HCT116 (cell line): ENCODE data around the gene PDSS1. TPM values are rescaled to one million over a fixed set of nuclear protein-coding genes. Genes with fewer than 3 reads are reported as not detected.

Source experiments
- ATAC-seq: fragments of 200-7000 bp; cut with Tn5 transposase; 2 replicates; pipeline ENCODE4 v1.9.1; 2020; ENCODE audit warnings: mild to moderate bottlenecking, moderate library complexity
- BruUV-seq: library from RNA; stranded (reverse); fragments of 400-500 nt; replicated peaks from 2 replicates; lab custom pipeline; 2021; lab: Mats Ljungman, UMichigan
- CTCF ChIA-PET: fragments of 300-600 bp; sonication (Branson Sonifier 250); formaldehyde crosslinking; loops from one replicate; lab custom pipeline; 2021; ENCODE audit warnings: antibody characterized with exemption; lab: Charles Lee
- POLR2A ChIA-PET: fragments of 300-600, 350-600 bp; sonication (Branson Sonifier 250); formaldehyde crosslinking; loops from one replicate; lab custom pipeline; 2021; ENCODE audit warnings: antibody characterized with exemption; lab: Charles Lee
- RAD21 ChIA-PET, 2 experiments: fragments of 300-600 bp; sonication (Branson Sonifier 250); formaldehyde crosslinking; loops; one replicate each; lab custom pipeline; 2023; ENCODE audit warnings: low total read pairs in 2 of 2; ENCODE audit not compliant: uncharacterized antibody in 2 of 2, unreplicated experiment in 2 of 2, low non-redundant PET in 1 of 2; lab: Charles Lee
- DNase-seq: peaks from one replicate; pipeline ENCODE4 v3.0.0-alpha.2; 2010; ENCODE audit warnings: low read depth, low spot score
- H2AFZ ChIP-seq: fragments of 200-600 bp; shearing (Covaris generic), sonication (generic); 2 replicates; pipeline ENCODE4 v1.6.1; 2017; ENCODE audit warnings: low read depth, mixed run types, mixed read lengths, antibody characterized with exemption, low read length; ENCODE audit not compliant: poor library complexity, severe bottlenecking
- H3K27ac ChIP-seq: 2 replicates; pipeline ENCODE4 v1.5.1; 2012; ENCODE audit warnings: low read depth, low read length
- H3K27me3 ChIP-seq: fragments of 200-600 bp; sonication (generic); 2 replicates; pipeline ENCODE4 v1.6.1; 2016; ENCODE audit warnings: mixed run types, low read length, mixed read lengths; ENCODE audit not compliant: insufficient read depth
- H3K36me3 ChIP-seq, 2 experiments: fragments of 200-500 bp in 1 of 2; fragments of 200-600 bp in 1 of 2; sonication (Bioruptor generic) in 1 of 2; sonication (generic) in 1 of 2; 2 replicates each; pipeline versions ENCODE4 v1.5.1 to v1.6.1; 2014 to 2016; ENCODE audit warnings: low read length in 2 of 2, inconsistent platforms in 1 of 2, mixed read lengths in 1 of 2, mixed run types in 1 of 2; ENCODE audit not compliant: insufficient read depth in 2 of 2, control insufficient read depth in 1 of 2
- H3K4me1 ChIP-seq, 2 experiments: fragments of 200-600 bp in 1 of 2; sonication (generic) in 1 of 2; 2 replicates each; pipeline versions ENCODE4 v1.5.1 to v1.6.1; 2012 to 2017; ENCODE audit warnings: low read length in 2 of 2, inconsistent platforms in 1 of 2, mild to moderate bottlenecking in 1 of 2, mixed read lengths in 1 of 2, mixed run types in 1 of 2, moderate library complexity in 1 of 2; ENCODE audit not compliant: insufficient read depth in 2 of 2, control insufficient read depth in 1 of 2
- H3K4me2 ChIP-seq: fragments of 200-600 bp; sonication (generic); 2 replicates; pipeline ENCODE4 v1.6.1; 2017; ENCODE audit warnings: mixed run types, low read length, mixed read lengths
- H3K4me3 ChIP-seq, 2 experiments: fragments of 200-600 bp in 1 of 2; sonication (generic) in 1 of 2; replicated peaks in 1 of 2; 2 replicates each; pipeline ENCODE4 v1.5.1; 2011 to 2016; ENCODE audit warnings: low read length in 2 of 2, control low read depth in 1 of 2, low read depth in 1 of 2, mild to moderate bottlenecking in 1 of 2, mixed read lengths in 1 of 2, mixed run types in 1 of 2
- H3K79me2 ChIP-seq: fragments of 200-600 bp; sonication (generic); 2 replicates; pipeline ENCODE4 v1.6.1; 2017; ENCODE audit warnings: mild to moderate bottlenecking, mixed run types, low read length, moderate library complexity, mixed read lengths; ENCODE audit not compliant: insufficient read depth
- H3K9ac ChIP-seq: fragments of 200-600 bp; sonication (generic); 2 replicates; pipeline ENCODE4 v1.6.1; 2016; ENCODE audit warnings: low read length, mixed read lengths
- H3K9me2 ChIP-seq: fragments of 200-600 bp; sonication (generic), shearing (Covaris generic); 2 replicates; pipeline ENCODE4 v1.6.1; 2017; ENCODE audit warnings: mixed run types, mild to moderate bottlenecking, moderate library complexity; ENCODE audit not compliant: insufficient read depth
- H3K9me3 ChIP-seq, 2 experiments: fragments of 200-500 bp in 1 of 2; fragments of 200-600 bp in 1 of 2; sonication (Bioruptor generic) in 1 of 2; sonication (generic) in 1 of 2; 2 replicates each; pipeline ENCODE4 v1.6.1; 2014 to 2017; ENCODE audit warnings: low read length in 2 of 2, mixed read lengths in 2 of 2, inconsistent platforms in 1 of 2, low read depth in 1 of 2, mild to moderate bottlenecking in 1 of 2, mixed run types in 1 of 2, moderate library complexity in 1 of 2; ENCODE audit not compliant: control insufficient read depth in 1 of 2, insufficient read depth in 1 of 2
- H4K20me1 ChIP-seq: fragments of 200-600 bp; sonication (generic), shearing (Covaris generic); 2 replicates; pipeline ENCODE4 v1.6.1; 2017; ENCODE audit warnings: mixed run types, mild to moderate bottlenecking, moderate library complexity; ENCODE audit not compliant: insufficient read depth
- CEBPB ChIP-seq: IDR thresholded peaks from 2 replicates; pipeline ENCODE4 v1.6.1; 2012; ENCODE audit warnings: low read depth
- EGR1 ChIP-seq: IDR thresholded peaks from 2 replicates; pipeline ENCODE4 v1.6.1; 2012; ENCODE audit warnings: low read depth
- ELF1 ChIP-seq: IDR thresholded peaks from 2 replicates; pipeline ENCODE4 v1.6.1; 2012; ENCODE audit warnings: low read depth, borderline replicate concordance
- EZH2 ChIP-seq: fragments of 200-600 bp; sonication (generic); IDR thresholded peaks from 2 replicates; pipeline ENCODE4 v1.6.1; 2017; ENCODE audit warnings: antibody characterized with exemption, mixed run types
- EZH2phosphoT487 ChIP-seq: fragments of 200-600 bp; IDR thresholded peaks from 2 replicates; pipeline ENCODE4 v1.6.1; 2018; ENCODE audit warnings: antibody characterized with exemption, borderline replicate concordance
- FOSL1 ChIP-seq: IDR thresholded peaks from 2 replicates; pipeline ENCODE4 v1.6.1; 2012; ENCODE audit warnings: low read depth
- MAX ChIP-seq: IDR thresholded peaks from 2 replicates; pipeline ENCODE4 v1.6.1; 2012
- POLR2AphosphoS5 ChIP-seq: IDR thresholded peaks from 2 replicates; pipeline ENCODE4 v1.6.1; 2011; ENCODE audit warnings: mild to moderate bottlenecking, low read depth, low read length, moderate library complexity
- RAD21 ChIP-seq: IDR thresholded peaks from 2 replicates; pipeline ENCODE4 v1.6.1; 2012; ENCODE audit warnings: low read depth, mild to moderate bottlenecking
- REST ChIP-seq: IDR thresholded peaks from 2 replicates; pipeline ENCODE4 v1.6.1; 2012; ENCODE audit warnings: low read depth
- SIN3A ChIP-seq: IDR thresholded peaks from 2 replicates; pipeline ENCODE4 v1.6.1; 2012; ENCODE audit warnings: low read depth
- SP1 ChIP-seq: IDR thresholded peaks from 2 replicates; pipeline ENCODE4 v1.6.1; 2012; ENCODE audit warnings: low read depth
- TCF7L2 ChIP-seq: IDR thresholded peaks from 2 replicates; pipeline ENCODE4 v1.7.0; 2011; ENCODE audit warnings: borderline replicate concordance, inconsistent platforms; ENCODE audit not compliant: insufficient read depth, insufficient read length; ENCODE audit errors: extremely low read depth
- YY1 ChIP-seq: IDR thresholded peaks from 2 replicates; pipeline ENCODE4 v1.6.1; 2011; ENCODE audit warnings: low read length, low read depth, moderate library complexity, mild to moderate bottlenecking; ENCODE audit not compliant: insufficient replicate concordance; ENCODE audit errors: extremely low read depth
- ZBTB33 ChIP-seq: IDR thresholded peaks from 2 replicates; pipeline ENCODE4 v1.6.1; 2011; ENCODE audit warnings: mild to moderate bottlenecking, low read length, moderate library complexity; ENCODE audit not compliant: insufficient replicate concordance; ENCODE audit errors: extremely low read depth
- ZFX ChIP-seq: fragments of 450-650 bp; IDR thresholded peaks from 2 replicates; pipeline ENCODE4 v1.6.1; 2017
- ZNF274 ChIP-seq: fragments of 200-500 bp; sonication (Bioruptor generic); IDR thresholded peaks from 2 replicates; pipeline ENCODE4 v1.6.1; 2014; ENCODE audit warnings: mild to moderate bottlenecking, low read depth, low read length, inconsistent platforms
- intact Hi-C: fragments of 100-400 bp; cut with micrococcal nuclease; formaldehyde crosslinking; loops from 2 replicates; pipeline ENCODE4 v1.10.0; 2022
- total RNA-seq: library from RNA; stranded (reverse); gene quantifications from one replicate; pipeline ENCODE4 v1.2.1, GENCODE V29; 2021; ENCODE audit not compliant: unreplicated experiment
- TF ChIP-seq, protein P1 (sequence below), 3 experiments: fragments of 200-600 bp in 1 of 3; sonication (generic) in 1 of 3; IDR thresholded peaks in 2 of 3; conservative IDR thresholded peaks in 1 of 3; 2 replicates each; pipeline ENCODE4 v1.5.1; 2012 to 2017; ENCODE audit warnings: low read depth in 2 of 3, low read length in 2 of 3, antibody characterized with exemption in 1 of 3, borderline replicate concordance in 1 of 3, control low read depth in 1 of 3, mild to moderate bottlenecking in 1 of 3, mixed read lengths in 1 of 3, mixed run types in 1 of 3, moderate library complexity in 1 of 3; ENCODE audit not compliant: insufficient read depth in 1 of 3

PDSS1 gene
- total RNA-seq, 1 experiment from 2014 or later = 23.5 TPM

DNA sequence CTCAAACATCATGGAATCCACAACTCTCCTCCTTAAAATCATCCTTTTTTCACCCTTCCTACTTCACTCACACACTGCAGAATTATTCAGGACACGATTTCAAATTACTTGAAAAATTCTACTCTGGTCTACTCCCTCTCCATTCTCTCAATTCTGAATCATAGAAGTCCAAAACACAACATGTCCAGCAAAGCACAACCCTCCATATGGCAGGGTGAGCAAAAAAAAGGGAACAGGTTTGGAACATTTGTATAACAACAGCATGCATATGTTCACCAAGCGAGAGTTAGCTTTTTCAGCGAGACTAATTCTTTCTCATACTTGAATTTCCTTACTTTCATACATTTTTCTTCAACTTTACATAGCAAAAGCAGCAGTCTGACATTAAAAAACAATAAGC is 89.9 kb downstream of the PDSS1 start:
- BruUV-seq = no TSS peak
- DNase-seq (no peak), ATAC-seq (no peak)
- peaks cover 27% of the 10 kb centered on the region for H3K79me2 ChIP-seq
- no peaks in the 10 kb centered on the region for H3K27me3 ChIP-seq
- ChIA-PET POLR2A (no interaction called here), RAD21 (no interaction called here), CTCF (no interaction called here)
- H3K9me3 ChIP-seq = no peaks in the 10 kb centered on the region
- no peak overlapping the region for H3K27ac ChIP-seq
- 0 out of 2 replicates have a peak, but pooled peaks cover 5% of the 10 kb centered on the region for H4K20me1 ChIP-seq
- H3K4me3 ChIP-seq = no peak overlapping the region
- H3K4me2 ChIP-seq = no peak overlapping the region
- no peaks in the 10 kb centered on the region for H3K36me3 ChIP-seq
- H3K9ac ChIP-seq = no peak overlapping the region
- intact Hi-C loops = no loop called here
- H2AFZ ChIP-seq = no peak overlapping the region
- H3K4me1 ChIP-seq = peaks cover 0 to 3% of the 10 kb centered on the region in 2 experiments; a peak in 1 of 4 replicates
- no peaks in the 10 kb centered on the region for H3K9me2 ChIP-seq
- TF ChIP-seq POLR2AphosphoS5 (no peak), ELF1 (no peak), REST (no peak), SIN3A (no peak), SP1 (no peak), EGR1 (no peak), MAX (no peak), CEBPB (no peak), RAD21 (no peak), ZBTB33 (no peak), ZNF274 (no peak), FOSL1 (no peak), EZH2phosphoT487 (no peak), ZFX (no peak), YY1 (no peak), TCF7L2 (no peak), EZH2 (no peak)
- TF ChIP-seq, protein P1, sequence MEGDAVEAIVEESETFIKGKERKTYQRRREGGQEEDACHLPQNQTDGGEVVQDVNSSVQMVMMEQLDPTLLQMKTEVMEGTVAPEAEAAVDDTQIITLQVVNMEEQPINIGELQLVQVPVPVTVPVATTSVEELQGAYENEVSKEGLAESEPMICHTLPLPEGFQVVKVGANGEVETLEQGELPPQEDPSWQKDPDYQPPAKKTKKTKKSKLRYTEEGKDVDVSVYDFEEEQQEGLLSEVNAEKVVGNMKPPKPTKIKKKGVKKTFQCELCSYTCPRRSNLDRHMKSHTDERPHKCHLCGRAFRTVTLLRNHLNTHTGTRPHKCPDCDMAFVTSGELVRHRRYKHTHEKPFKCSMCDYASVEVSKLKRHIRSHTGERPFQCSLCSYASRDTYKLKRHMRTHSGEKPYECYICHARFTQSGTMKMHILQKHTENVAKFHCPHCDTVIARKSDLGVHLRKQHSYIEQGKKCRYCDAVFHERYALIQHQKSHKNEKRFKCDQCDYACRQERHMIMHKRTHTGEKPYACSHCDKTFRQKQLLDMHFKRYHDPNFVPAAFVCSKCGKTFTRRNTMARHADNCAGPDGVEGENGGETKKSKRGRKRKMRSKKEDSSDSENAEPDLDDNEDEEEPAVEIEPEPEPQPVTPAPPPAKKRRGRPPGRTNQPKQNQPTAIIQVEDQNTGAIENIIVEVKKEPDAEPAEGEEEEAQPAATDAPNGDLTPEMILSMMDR (IDR thresholded peaks at IDR 0.05 in 2 of 3, conservative IDR thresholded peaks at IDR 0.05 in 1 of 3; ENCODE audit: borderline replicate concordance in 1 of 3, insufficient read depth in 1 of 3, low read depth in 2 of 3, low read length in 2 of 3) = no peak
